Stromal cell of bone marrow (primary cell): ENCODE results near the gene RAMP1.
"Not testable (repeated sequence)": the region's sequence is repeated elsewhere in the genome, so short reads cannot be mapped to it uniquely, and the experiment has no call there.

Source experiments
- DNase-seq: peaks from one replicate; pipeline ENCODE4 v3.0.0-alpha.2; 2012; ENCODE audit warnings: low read depth

The RAMP1 gene

DNA sequence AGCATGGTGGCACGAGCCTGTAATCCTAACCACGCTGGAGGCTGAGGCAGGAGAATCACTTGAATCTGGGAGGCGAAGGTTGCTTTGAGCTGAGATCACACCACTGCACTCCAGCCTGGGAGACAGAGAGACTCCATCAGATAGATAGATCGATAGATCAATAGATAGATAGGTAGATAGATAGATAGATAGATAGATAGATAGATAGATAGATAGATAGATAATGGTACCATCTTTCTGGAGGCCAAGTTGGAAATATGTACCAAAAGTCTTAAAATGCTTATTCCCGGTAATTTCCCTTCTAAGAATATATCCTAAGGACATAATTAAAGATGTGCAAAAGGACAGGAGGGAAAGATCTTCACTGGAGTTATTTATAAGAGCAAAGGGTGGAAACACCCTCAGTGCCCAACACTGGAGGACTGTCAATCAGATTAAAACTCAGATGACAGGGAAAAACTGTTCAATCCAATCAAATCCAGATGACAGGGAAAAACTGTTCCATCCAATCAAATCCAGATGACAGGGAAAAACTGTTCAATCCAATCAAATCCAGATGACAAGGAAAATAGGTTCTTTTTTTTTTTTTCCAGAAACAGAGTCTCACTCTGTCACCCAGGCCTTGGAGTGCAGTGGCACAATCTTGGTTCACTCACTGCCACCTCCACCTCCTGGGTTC is 58.4 kb downstream of the RAMP1 start:
- DNase-seq: no peak

- DNase-seq: no peak
These were observed 60.2 kb downstream of the RAMP1 start for GRCh38 chr2:237919593-237919992.

DNA sequence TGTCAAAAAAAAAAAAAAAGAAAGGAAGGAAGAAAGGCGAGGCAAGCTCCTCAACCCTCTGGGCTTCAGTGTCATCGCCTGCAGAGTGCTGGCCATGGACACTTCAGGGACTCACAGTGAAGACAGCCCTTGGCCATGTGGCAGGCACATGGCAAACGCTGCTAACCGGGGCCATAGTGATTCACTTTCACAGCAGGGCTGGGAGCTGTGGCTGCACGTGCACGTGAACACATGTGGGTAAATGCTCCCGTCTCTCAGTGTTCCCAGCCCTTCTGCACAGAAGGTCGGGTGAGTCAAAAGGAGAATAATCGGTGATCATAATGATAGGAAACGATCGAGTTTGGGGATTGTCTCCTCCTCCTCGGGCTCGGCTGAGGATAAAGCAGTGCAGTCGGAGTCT is 61.2 kb downstream of the RAMP1 start:
- no peak for DNase-seq

- no peak for DNase-seq
These were observed 62.6 kb downstream of the RAMP1 start for GRCh38 chr2:237921967-237922492.

GRCh38 chr2:237922641-237923361 is 63.4 kb downstream of the RAMP1 start:
- no peak for DNase-seq

DNA sequence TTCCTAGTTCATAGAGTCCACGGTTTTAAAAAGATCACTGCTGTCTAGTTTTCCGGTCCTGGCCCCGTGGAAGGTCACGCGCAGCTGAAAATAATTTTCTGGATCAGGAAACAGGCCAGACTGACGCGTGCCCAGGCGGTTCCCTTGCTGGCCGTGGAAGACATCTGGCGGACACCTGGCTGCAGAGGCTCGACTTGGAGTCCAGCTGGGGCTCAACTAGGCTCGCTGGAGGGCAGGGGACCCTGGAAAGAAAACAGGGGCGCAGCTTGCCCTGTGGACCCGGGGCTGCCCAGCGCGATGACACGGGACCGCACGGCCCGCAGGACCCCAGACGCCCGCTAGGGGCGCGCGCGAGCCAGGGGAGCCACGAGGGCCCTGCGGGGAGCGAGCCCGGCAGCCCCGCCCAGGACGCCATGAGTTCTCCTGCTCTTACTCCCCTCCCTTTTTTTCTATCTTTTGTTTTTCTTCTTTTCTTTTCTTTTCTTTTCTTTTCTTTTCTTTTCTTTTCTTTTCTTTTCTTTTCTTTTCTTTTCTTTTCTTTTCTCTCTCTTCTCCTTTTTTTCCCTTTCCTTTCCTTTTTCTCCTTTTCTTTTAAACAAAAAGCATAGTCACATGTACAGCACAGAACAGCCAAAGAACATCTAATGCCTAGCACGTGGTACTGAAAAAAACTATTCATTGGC is 64.2 kb downstream of the RAMP1 start:
- peak; percentile 31 for DNase-seq

DNA sequence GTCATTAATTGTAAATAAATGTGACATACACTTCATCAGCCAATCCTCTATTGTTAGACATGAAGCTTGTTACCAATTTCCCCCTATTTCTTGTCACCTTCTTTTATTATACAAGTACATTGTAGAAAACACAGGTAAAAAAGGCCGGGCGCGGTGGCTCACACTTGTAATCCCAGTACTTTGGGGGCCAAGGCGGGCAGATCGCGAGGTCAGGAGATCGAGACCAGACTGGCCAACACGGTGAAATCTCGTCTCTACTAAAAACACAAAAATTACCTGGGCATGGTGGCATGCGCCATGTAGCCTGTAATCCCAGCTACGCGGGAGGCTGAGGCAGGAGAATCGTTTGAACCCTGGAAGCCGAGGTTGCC is 64.7 kb downstream of the RAMP1 start:
- no peak for DNase-seq

- DNase-seq: no peak
These were observed 67.7 kb downstream of the RAMP1 start for GRCh38 chr2:237927135-237927534.

GRCh38 chr2:237927986-237928385 is 68.6 kb downstream of the RAMP1 start:
- DNase-seq: no peak

DNA sequence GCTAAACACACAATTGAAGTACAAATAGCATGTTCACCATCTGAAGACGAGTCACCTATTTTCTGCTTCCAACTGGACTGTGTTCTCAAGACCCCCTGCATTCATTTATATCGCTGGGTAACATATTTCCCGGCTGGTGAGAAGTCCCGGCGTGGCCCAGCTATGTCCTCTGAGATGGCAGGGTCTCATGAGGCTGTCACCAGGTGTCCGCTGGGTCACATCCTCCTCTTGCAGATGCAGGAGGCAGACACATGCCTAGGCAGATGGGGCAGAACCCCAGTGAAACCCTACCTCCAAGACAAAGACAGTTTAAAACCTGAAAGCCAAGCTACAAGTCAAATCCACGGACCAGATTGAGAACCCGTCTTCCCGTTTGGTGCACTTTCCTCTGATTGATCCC is 70.6 kb downstream of the RAMP1 start:
- no peak for DNase-seq

- peak; percentile 36 for DNase-seq
These were observed 71.8 kb downstream of the RAMP1 start for GRCh38 chr2:237931205-237931721.

DNA sequence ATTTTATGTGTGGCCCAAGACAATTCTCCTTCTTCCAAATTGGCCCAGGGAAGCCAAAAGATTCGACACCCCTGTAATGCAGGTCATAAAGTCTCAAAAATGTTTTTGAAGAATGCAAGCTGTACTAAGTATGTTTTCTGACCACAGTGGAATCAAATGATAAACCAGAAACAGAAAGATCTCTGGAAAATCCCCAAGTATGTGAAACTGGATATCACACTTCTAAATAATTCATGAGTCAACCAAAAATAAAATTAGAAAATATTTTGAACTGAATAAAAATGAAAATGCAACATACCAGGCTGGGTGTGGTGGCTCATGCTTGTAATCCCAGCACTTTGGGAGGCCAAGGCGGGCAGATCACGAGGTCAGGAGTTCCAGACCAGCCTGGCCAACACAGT is 73.3 kb downstream of the RAMP1 start:
- peak; percentile 63 for DNase-seq

DNA sequence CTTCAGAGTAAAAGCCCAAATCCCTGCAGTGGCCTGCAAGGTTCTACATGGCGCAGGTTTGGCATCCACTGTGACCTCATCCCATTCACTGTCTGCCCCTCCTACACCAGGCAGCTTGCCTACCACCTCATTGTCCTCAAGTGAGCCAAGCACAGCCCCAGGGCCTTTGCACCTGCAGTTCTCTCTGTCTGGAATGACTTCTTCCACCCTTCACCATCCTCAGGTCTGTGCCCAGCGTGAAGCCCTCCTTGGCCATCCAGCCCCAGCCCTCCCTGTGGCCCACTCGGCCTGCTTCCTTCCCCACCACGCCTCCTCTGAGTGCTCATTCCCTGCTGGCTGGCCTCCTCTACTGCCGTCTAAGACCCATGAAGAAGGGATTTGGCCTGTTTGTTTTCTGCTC is 74.8 kb downstream of the RAMP1 start:
- no peak for DNase-seq

GRCh38 chr2:237935740-237936452 is 76.5 kb downstream of the RAMP1 start:
- DNase-seq: no peak

- no peak for DNase-seq
These were observed 79.8 kb downstream of the RAMP1 start for GRCh38 chr2:237939251-237939650.

DNA sequence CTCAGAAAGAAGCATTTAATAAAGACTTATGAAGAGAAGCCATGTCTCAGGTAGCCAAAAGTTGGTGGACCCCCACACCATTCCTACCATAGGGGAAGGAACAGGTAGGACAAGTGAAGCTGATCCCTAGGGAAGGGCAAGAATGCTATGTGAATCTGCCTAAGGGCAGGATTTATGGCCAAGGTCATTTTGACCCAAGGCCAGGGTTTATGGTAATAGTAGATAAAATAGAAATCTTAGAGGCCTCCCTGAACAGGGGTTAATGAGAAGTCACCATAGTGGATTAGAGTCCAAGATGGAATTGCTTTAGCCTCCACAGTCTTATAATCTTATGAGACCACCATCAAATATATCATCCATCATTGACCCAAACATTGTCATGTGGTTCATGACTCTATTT is 81.4 kb downstream of the RAMP1 start:
- no peak for DNase-seq

DNA sequence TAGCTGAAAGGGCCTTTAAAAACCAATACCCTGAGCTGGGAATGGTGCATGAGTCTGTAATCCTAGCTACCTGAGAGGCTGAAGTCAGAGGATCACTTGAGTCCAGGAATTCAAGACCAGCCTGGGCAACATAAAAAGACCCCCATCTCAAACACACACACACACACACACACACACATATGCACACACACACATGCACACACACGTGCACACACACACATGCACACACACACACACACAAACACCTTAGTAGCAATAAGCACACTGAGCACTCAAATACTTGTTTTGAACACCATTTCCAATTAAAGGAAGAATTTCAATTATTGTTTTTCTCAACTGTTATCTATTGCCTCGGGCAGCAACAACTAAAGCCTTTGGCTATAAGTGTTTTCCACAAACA is 81.8 kb downstream of the RAMP1 start:
- no peak for DNase-seq

- no peak for DNase-seq
These were observed 83.1 kb downstream of the RAMP1 start for GRCh38 chr2:237942513-237942899.

DNA sequence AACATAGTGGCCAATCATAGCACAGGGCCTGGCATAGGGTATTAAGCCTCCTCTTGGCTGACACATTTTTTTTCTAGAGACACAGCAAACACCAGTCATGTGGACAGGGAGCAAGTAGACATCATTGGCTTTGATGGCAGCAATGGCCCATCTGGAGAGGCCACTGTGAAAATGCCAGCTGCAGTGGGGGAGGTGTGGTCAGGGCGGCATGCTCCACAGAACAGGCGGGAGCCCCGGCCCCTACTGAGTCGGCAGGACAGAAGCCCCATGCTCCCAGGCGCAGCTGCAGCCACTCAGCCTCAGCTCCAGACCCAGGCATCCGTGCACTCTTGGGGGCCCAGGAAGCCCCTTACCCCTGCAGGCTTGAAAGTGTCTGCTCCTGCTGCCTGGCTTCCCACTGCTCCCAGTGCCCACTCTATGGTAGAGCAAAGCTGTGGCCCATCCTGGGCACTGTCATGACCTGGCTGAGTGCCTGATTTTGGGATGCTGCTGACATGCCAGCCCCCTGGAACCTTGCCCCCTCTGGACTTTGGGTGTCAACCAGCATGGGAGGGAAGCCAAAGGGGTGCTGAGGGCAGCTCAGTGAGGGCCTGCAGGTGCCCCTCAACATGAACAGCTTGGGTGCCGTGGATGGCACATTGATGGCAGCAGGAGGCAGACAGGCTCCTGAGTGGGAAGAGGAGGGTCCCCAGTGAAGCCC is 84.1 kb downstream of the RAMP1 start:
- DNase-seq: no peak

DNA sequence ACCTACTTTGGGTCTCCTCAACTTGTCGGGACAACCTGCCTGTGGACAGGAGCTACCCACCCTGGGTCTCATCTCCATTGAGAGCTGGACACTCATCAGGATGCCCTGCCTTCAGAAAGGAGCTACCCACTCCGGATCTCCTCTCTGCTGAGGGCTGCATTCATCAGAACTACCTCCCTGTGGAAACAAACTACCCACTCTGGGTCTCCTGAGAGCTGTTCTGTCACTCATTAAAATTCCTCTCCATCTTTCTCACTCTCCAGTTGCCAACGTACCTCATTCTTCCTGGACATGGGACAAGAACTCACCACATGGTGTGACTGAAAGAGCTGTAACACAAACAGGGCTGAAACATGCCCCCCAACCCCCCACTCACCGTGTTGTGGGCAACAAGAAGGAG is 84.9 kb downstream of the RAMP1 start:
- no peak for DNase-seq

DNA sequence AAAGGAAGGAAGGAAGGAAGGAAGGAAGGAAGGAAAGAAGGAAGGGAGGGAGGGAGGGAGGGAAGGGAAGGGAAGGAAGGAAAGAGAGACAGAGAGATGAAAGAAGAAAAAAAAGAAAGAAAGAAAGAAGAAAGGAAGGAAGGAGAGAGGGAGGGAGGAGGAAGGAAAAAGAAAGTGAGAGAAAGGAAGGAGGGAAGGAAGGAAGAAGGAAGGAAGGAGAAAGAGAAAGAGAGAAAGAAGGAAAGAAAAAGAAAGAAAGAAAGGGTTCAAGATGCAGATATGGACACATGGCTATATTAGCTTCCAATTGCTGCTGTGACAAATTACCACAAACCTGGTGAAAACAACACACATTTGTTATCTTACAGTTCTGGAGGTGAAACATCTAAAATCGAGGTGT is 87.0 kb downstream of the RAMP1 start:
- DNase-seq: no peak

- not testable (repeated sequence) for DNase-seq
These were observed 91.9 kb downstream of the RAMP1 start for GRCh38 chr2:237951354-237951753.
